HEK293T (cell line): ENCODE data around the gene MRPL38.

Experiments used
- CTCF ChIA-PET: fragments of 350-600 bp; formaldehyde crosslinking; extraction: SDS; loops from one replicate; lab custom pipeline; 2021; ENCODE audit warnings: antibody characterized with exemption, inconsistent platforms; lab: Yijun Ruan, JAX
- POLR2A ChIA-PET: fragments of 350-600 bp; formaldehyde crosslinking; extraction: SDS; loops from one replicate; lab custom pipeline; 2020; ENCODE audit warnings: antibody characterized with exemption, inconsistent platforms; lab: Yijun Ruan, JAX
- DNase-seq: peaks from one replicate; pipeline ENCODE4 v3.0.0; 2012; ENCODE audit warnings: mixed read lengths; ENCODE audit errors: extremely low spot score
- ARNT ChIP-seq: fragments of 450-650 bp; IDR thresholded peaks from 2 replicates; pipeline ENCODE4 v1.6.1; 2017; ENCODE audit warnings: mild to moderate bottlenecking
- BHLHE40 ChIP-seq: fragments of 450-650 bp; IDR thresholded peaks from 2 replicates; pipeline ENCODE4 v1.6.1; 2016; ENCODE audit warnings: mild to moderate bottlenecking, moderate library complexity, borderline replicate concordance
- CTBP1 ChIP-seq: fragments of 450-650 bp; IDR thresholded peaks from 2 replicates; pipeline ENCODE4 v1.6.1; 2016; ENCODE audit warnings: borderline replicate concordance
- ELF4 ChIP-seq: fragments of 450-650 bp; IDR thresholded peaks from 2 replicates; pipeline ENCODE4 v1.6.1; 2017; ENCODE audit warnings: antibody characterized with exemption
- FOXA1 ChIP-seq: fragments of 450-650 bp; IDR thresholded peaks from 2 replicates; pipeline ENCODE4 v1.6.1; 2016; ENCODE audit warnings: mild to moderate bottlenecking
- FOXK2 ChIP-seq: fragments of 450-650 bp; IDR thresholded peaks from 2 replicates; pipeline ENCODE4 v1.6.1; 2016; ENCODE audit warnings: mild to moderate bottlenecking
- FOXM1 ChIP-seq: fragments of 450-650 bp; IDR thresholded peaks from 2 replicates; pipeline ENCODE4 v1.6.1; 2017; ENCODE audit warnings: mild to moderate bottlenecking, borderline replicate concordance
- HDGF ChIP-seq: fragments of 450-650 bp; IDR thresholded peaks from 2 replicates; pipeline ENCODE4 v1.6.1; 2017; ENCODE audit warnings: antibody characterized with exemption, borderline replicate concordance
- L3MBTL2 ChIP-seq: fragments of 450-650 bp; conservative IDR thresholded peaks from 2 replicates; pipeline ENCODE4 v1.6.1; 2016; ENCODE audit warnings: mild to moderate bottlenecking
- LEF1 ChIP-seq: fragments of 450-650 bp; IDR thresholded peaks from 2 replicates; pipeline ENCODE4 v1.6.1; 2017; ENCODE audit warnings: mild to moderate bottlenecking, borderline replicate concordance
- NFRKB ChIP-seq: fragments of 450-650 bp; IDR thresholded peaks from 2 replicates; pipeline ENCODE4 v1.6.1; 2016; ENCODE audit warnings: mild to moderate bottlenecking, moderate library complexity
- SP1 ChIP-seq: fragments of 450-650 bp; IDR thresholded peaks from 2 replicates; pipeline ENCODE4 v1.6.1; 2017
- SUZ12 ChIP-seq: fragments of 450-650 bp; IDR thresholded peaks from 2 replicates; pipeline ENCODE4 v1.6.1; 2016; ENCODE audit warnings: mild to moderate bottlenecking
- TARDBP ChIP-seq: fragments of 450-650 bp; IDR thresholded peaks from 2 replicates; pipeline ENCODE4 v1.6.1; 2016
- ZNF384 ChIP-seq: fragments of 450-650 bp; IDR thresholded peaks from 2 replicates; pipeline ENCODE4 v1.6.1; 2016
- TF ChIP-seq, protein P1 (sequence below): fragments of 450-650 bp; IDR thresholded peaks from 2 replicates; pipeline ENCODE4 v1.6.1; 2016

The MRPL38 gene

DNA sequence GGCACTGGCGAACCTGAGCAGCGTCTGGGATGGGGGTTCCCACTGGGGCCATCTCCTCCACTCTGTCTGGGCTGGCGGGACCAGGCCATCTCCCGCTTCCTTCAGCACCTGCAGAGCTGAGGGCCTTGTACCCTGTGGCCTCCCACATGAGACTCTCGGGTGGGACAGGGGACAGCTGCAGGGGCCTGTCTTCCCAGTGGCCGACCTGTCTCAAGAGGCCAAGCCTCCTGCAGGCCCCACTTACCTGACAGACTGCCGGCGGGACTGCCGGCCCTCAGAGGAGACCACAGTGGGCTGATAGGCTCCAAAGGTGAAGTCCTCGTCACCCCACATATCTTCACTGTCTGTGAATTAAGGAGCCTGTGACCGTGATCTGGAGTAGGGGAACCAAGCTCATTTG, 20.4 kb upstream of the MRPL38 start:
- no peak for TF ChIP-seq FOXA1
- TF ChIP-seq L3MBTL2: no peak
- TF ChIP-seq TARDBP: no peak
- TF ChIP-seq, protein P1, sequence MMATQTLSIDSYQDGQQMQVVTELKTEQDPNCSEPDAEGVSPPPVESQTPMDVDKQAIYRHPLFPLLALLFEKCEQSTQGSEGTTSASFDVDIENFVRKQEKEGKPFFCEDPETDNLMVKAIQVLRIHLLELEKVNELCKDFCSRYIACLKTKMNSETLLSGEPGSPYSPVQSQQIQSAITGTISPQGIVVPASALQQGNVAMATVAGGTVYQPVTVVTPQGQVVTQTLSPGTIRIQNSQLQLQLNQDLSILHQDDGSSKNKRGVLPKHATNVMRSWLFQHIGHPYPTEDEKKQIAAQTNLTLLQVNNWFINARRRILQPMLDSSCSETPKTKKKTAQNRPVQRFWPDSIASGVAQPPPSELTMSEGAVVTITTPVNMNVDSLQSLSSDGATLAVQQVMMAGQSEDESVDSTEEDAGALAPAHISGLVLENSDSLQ: no peak
- DNase-seq: no peak
- ChIA-PET CTCF (no interaction called here), POLR2A (interaction anchor here (0.8 to 1.2 kb wide), 4 partner anchors 9 to 20 kb away, joined by 3 to 6 read pairs (median 4); partner anchors contain the start of genes FBF1 and MRPL38)

- POLR2A ChIA-PET: interaction anchor here (0.6 to 0.9 kb wide), 2 partner anchors 27 to 207 kb away, joined by 3 read pairs; partner anchors contain the start of gene TRIM65
- no peak for TF ChIP-seq SP1
- no peak for TF ChIP-seq L3MBTL2
- no peak for TF ChIP-seq FOXM1
- TF ChIP-seq ARNT: no peak
- no peak for TF ChIP-seq FOXK2
- TF ChIP-seq ZNF384: no peak
- TF ChIP-seq, protein P1: no peak
- TF ChIP-seq CTBP1: no peak
- TF ChIP-seq ELF4: no peak
- TF ChIP-seq NFRKB: no peak
- no peak for TF ChIP-seq BHLHE40
- no peak for TF ChIP-seq LEF1
- TF ChIP-seq TARDBP: no peak
- no peak for TF ChIP-seq SUZ12
- TF ChIP-seq FOXA1: no peak
- TF ChIP-seq HDGF: no peak
- CTCF ChIA-PET: interaction anchor here (1.0 kb wide), 1 partner anchor 68 kb away, joined by 3 read pairs; the partner anchor contains the start of gene WBP2
- no peak for DNase-seq
Measured at GRCh38 chr17:75922963-75923874, 18.5 kb upstream of the MRPL38 start.

- CTCF ChIA-PET: no interaction called here
- TF ChIP-seq CTBP1: no peak
- TF ChIP-seq L3MBTL2: no peak
- no peak for TF ChIP-seq NFRKB
- no peak for TF ChIP-seq HDGF
- TF ChIP-seq, protein P1: no peak
- TF ChIP-seq SUZ12: no peak
- no peak for TF ChIP-seq FOXK2
- no peak for TF ChIP-seq LEF1
- TF ChIP-seq TARDBP: no peak
- TF ChIP-seq ZNF384: no peak
- no peak for TF ChIP-seq ARNT
- no peak for TF ChIP-seq SP1
- TF ChIP-seq ELF4: no peak
- no peak for TF ChIP-seq FOXM1
- TF ChIP-seq FOXA1: no peak
- TF ChIP-seq BHLHE40: no peak
- no peak for DNase-seq
- POLR2A ChIA-PET: interaction anchor here (1.0 to 1.3 kb wide), 2 partner anchors 54 to 56 kb away, joined by 3 read pairs; partner anchors contain the start of genes ACOX1 and TEN1
Measured at GRCh38 chr17:75922173-75922961, 17.7 kb upstream of the MRPL38 start.

DNA sequence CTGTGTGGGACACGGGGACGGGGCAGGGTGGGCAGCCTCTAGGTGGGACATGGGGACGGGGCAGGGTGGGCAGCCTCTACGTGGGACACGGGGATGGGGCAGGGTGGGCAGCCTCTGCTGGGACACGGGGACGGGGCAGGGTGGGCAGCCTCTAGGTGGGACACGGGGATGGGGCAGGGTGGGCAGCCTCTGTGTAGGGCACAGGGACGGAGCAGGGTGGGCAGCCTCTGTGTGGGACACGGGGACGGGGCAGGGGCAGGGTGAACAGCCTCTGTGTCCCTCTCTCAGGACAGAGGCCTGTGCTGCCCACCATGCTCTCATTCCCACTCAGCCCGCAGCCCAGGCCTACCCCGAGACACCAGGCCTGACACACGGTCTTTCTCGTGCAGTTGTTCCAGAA, 16.9 kb upstream of the MRPL38 start:
- ChIA-PET POLR2A (interaction anchor here (1.0 to 1.3 kb wide), 2 partner anchors 55 to 57 kb away, joined by 3 read pairs; partner anchors contain the start of genes ACOX1 and TEN1), CTCF (no interaction called here)
- TF ChIP-seq CTBP1 (no peak), FOXM1 (no peak), L3MBTL2 (no peak), FOXA1 (no peak), HDGF (no peak), NFRKB (no peak), TARDBP (no peak)
- no peak for DNase-seq

- TF ChIP-seq ARNT (no peak), NFRKB (no peak), SP1 (no peak), FOXA1 (no peak), FOXM1 (no peak)
- POLR2A ChIA-PET: interaction anchor here (0.6 to 1.7 kb wide), 4 partner anchors 14 to 81 kb away, joined by 3 to 9 read pairs (median 4); partner anchors contain the start of genes FBF1 and WBP2
- CTCF ChIA-PET: interaction anchor here (0.5 kb wide), 1 partner anchor 15 kb away, joined by 3 read pairs; the partner anchor contains the start of gene MRPL38
- no peak for DNase-seq
Measured at GRCh38 chr17:75920045-75920560, 15.4 kb upstream of the MRPL38 start.
